Skin of body (tissue), 2 donors: Measurements from ENCODE around the gene ZNF207. TPM values are rescaled to one million over a fixed set of nuclear protein-coding genes. Genes with fewer than 3 reads are reported as not detected.
"Not testable (repeated sequence)": the region's sequence is repeated elsewhere in the genome, so short reads cannot be mapped to it uniquely, and the experiment has no call there.

Experiments used
- DNase-seq: peaks from one replicate; lab custom pipeline; 2025; lab: John Stamatoyannopoulos, UW
- total RNA-seq: library from RNA; depleted of rRNA; stranded (reverse); fragments of >200 nt; gene quantifications from one replicate; pipeline ENCODE4 v1.2.3, GENCODE V29; 2014

The ZNF207 gene
- total RNA-seq = 153 TPM

- DNase-seq = peak; percentile 97
These were observed at the start of gene ZNF207 for GRCh38 chr17:32349854-32350665. TSS of gene ZNF207 (plus strand) at chr17:32350157. CDS start at chr17:32350286, 129 bp downstream.

DNA sequence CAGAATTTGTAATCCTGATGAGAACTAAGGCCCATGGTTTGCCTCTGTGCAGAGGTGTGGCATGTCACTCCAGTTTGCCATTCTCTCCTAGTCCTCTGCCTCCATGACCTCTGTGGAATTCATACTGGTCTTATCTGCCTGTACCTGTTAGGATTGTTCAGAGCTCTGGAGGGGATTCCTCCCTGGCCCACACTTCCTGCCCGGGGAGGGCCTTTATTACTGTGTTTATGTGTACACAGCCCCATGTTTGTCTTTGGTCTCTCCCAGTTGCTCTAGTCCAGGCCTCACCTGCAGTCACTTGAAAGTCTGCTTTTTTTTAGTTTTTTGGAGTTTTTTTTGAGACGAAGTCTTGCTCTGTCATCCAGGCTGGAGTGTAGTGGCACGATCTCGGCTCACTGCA, 47.9 kb upstream of the ZNF207 start:
- no peak for DNase-seq

DNA sequence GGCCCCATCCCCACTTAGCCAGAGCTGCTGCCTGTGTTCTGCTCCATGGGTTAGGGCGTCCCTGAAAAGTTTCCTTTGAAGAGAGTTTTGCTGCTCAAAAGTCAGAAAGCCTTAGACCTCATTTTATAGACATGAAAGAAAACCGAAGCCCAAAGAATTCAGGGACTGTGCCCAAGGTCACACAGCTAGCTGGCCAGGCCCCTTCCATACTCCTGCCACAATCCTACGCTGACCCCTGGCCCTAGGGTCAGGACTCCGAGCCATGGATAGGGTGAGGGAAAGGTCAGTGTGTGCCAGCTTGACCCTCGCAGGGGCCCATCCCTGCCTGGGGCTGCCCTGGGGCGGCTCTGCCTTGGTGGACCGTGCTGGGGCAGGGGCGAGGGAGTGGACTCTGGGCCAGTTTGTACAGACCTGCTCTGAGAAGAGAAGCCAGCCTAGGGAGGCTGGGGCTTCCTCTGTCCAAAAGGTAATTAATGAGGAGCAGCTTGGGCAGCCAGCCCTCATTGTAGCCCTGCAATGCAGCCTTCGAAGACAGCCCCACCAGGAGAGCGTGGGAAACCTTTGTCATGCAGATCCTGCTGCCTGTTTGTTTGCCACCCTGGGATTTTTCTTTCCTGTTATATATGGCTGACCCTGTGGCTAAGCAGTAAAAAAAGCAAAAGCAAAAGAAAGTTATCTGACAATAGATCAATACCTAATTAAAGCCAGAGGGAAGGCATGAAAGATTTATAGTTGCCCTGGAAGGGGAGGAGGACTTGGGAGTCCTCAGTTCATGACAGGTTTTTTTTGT, 46.9 kb upstream of the ZNF207 start:
- DNase-seq = no peak

DNA sequence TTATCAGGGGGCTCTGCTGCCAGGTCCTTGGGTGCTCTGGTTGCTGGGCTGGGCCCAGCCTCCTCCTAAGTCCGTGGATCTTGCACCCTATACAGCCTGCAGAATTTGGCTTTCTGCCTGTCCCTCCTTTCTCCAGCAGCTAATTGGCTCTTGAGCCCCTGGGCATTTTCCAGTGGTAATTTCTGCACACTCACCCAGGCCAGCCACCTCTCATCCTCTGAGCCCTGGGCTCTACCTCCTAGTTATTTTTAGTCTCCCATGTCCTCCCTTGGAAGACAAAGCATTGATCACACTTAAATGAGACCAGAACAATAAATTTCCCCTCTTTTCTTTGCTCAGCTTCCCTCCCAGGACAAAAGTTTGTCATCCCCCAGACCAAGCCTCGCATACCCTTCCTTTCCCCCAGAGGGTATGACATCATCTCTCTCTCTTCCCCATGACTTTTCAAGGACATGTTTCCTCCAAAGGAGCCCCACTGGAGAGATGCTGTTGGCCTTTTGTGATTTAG, 46.1 kb upstream of the ZNF207 start:
- DNase-seq = no peak

GRCh38 chr17:32305049-32305448, 44.9 kb upstream of the ZNF207 start:
- DNase-seq = no peak

DNA sequence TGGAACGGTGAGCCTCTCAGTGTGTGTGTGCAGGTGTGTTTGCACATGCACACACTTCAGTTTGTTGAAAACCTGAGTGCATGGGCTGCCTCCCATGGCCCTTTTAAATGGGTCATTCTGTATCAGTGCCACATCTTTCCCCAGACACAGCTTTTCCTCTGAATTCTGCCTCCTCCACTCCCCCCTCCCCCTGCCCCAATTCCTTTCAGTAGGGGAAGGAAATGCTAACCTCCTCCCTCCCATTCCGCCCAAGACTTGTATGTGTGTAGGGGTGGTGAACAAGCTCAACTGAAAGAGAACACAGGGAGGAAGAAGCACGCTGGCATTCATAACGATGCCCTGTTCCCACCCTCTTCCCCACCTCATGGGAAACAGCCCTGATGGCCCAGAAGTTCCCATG, 42.3 kb upstream of the ZNF207 start:
- DNase-seq = no peak

- peak; percentile 54 for DNase-seq
These were observed 38.9 kb upstream of the ZNF207 start for GRCh38 chr17:32311028-32311536.

DNA sequence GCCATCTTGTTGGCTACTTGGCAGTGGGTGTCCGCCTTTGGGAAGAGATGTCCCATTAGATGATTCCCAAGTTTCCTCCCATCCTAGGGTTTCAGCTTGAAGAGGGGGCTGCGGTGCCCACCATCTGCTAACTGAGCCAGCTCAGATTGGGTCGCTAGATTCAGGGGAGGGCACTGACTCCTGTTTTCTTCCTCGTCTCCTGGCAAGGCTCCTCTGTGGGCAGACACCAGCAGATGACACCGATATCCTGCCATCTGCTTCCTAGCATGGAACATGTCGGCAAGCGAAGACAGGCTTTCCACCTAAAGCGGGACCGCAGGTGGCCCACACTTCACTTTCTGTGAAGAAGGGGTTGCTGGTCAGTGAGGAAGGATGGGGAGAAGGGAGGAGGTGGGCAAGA, 35.3 kb upstream of the ZNF207 start:
- DNase-seq = no peak

DNA sequence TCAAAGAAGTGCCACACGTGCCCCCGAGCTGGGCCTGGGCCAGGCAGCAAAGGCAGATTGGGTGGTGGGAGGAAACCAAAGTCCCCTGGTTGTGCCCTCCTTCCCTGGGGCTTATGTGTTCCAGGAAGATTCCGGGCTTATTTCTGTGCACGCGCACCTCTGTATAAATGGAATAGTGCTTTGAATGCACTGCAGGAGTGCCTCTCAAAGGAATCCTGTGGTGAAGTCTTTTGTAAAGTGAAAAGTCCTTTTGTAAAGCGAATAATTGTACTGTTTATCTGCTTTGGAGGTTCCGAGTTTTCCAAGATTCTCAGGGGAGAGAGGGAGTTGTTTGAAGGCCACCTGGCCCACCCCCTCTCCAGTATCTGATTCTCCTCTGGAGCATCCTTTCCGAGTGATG, 34.8 kb upstream of the ZNF207 start:
- DNase-seq = no peak

- not testable (repeated sequence) for DNase-seq
These were observed 33.3 kb upstream of the ZNF207 start for GRCh38 chr17:32316653-32317052.

- DNase-seq = no peak
These were observed 32.6 kb upstream of the ZNF207 start for GRCh38 chr17:32317353-32317752.

DNA sequence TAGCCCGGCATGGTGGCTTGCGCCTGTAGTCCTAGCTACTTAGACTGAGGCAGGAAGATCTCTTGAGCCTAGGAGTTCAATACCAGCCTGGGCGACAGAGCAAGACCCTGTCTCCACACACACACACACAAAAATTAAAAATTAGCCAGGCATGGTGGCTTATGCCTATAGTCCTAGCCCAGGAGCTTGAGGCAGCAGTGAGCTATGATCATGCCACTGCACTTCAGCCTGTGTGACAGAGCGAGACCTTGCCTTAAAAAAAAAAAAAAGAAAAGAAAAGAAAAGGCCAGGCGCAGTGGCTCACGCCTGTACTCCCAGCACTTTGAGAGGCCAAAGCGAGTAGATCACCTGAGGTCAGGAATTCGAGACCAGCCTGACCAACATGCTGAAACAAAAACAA, 31.9 kb upstream of the ZNF207 start:
- no peak for DNase-seq

DNA sequence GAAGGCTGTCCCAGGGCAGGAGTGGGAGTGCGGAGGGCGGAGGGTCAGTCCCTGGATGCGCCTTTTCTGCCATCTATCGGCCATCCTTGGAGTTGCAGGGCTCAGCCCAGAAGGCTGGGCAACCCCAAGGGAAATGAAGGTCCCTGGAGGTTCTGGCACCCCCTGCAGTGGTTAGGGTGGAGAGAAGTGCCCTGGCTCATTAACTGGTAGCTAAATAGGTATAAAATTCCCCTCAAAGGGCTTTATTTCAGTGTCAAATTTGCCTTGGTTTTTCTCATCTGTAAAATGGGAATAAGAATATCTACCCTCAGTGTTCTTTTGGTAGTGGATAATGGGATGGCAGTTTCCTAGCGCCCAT, 30.4 kb upstream of the ZNF207 start:
- peak; percentile 53 for DNase-seq

DNA sequence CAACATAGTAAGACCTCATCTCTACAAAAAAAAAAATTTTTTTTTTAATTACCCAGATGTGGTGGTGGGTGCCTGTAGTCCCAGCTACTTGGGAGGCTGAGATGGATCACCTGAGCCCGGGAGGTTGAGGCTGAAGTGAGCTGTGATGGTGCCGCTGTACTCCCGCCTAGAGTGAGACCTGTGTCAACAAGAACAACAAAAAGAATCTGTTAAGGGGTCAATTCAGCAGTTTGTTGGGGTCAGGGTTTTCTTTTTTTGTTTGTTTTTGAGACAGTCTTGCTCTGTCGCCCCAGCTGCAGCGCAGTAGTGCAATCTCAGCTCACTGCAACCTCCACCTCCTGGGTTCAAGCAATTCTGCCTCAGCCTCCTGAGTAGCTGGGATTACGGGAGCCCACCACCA, 29.9 kb upstream of the ZNF207 start:
- not testable (repeated sequence) for DNase-seq

DNA sequence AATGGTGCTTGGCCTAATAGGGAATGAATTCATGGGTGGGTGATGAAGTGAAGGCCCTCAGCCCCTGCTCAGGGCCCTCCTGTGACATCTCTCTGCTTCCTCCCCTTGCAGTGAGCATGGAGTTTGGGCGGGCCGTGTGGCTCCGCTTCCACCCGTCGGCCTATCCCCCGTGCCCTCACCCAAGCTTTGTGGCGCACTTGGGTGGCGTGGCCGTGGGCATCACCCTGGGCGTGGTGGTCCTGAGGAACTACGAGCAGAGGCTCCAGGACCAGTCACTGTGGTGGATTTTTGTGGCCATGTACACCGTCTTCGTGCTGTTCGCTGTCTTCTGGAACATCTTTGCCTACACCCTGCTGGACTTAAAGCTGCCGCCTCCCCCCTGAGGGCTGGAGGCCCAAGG, 29.1 kb upstream of the ZNF207 start:
- no peak for DNase-seq

- DNase-seq = no peak
These were observed 26.9 kb upstream of the ZNF207 start for GRCh38 chr17:32323046-32323445.

GRCh38 chr17:32323811-32324491, 26.0 kb upstream of the ZNF207 start:
- DNase-seq = no peak

GRCh38 chr17:32327911-32328310, 22.0 kb upstream of the ZNF207 start:
- DNase-seq = no peak

- no peak for DNase-seq
These were observed 19.8 kb upstream of the ZNF207 start for GRCh38 chr17:32330147-32330546.

GRCh38 chr17:32331243-32332040, 18.5 kb upstream of the ZNF207 start:
- no peak for DNase-seq

- DNase-seq = no peak
These were observed 16.8 kb upstream of the ZNF207 start for GRCh38 chr17:32333187-32333586.
